ENCODE data around the gene RAB27A.

DNA sequence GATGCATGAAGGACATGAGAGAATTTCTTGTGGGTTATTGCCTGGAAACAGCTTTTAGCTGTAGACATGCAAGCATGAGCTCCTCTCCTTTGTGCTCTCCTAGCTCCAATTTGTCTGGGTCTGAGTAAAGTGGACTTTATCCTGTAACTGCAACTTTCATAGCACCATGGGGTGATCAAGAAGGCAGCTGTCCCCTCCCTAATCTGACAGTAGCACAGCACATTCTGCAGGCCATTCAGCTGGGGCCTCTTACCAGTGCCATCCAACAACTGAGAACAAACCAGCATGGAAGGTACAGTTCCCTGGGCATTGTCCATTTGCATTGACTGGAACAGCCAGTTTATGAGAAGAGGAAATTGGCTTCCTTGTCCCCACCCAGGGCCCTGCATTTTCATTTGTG is 7.7 kb upstream of the RAB27A start:
- TF ChIP-seq, protein P1, sequence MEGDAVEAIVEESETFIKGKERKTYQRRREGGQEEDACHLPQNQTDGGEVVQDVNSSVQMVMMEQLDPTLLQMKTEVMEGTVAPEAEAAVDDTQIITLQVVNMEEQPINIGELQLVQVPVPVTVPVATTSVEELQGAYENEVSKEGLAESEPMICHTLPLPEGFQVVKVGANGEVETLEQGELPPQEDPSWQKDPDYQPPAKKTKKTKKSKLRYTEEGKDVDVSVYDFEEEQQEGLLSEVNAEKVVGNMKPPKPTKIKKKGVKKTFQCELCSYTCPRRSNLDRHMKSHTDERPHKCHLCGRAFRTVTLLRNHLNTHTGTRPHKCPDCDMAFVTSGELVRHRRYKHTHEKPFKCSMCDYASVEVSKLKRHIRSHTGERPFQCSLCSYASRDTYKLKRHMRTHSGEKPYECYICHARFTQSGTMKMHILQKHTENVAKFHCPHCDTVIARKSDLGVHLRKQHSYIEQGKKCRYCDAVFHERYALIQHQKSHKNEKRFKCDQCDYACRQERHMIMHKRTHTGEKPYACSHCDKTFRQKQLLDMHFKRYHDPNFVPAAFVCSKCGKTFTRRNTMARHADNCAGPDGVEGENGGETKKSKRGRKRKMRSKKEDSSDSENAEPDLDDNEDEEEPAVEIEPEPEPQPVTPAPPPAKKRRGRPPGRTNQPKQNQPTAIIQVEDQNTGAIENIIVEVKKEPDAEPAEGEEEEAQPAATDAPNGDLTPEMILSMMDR (IDR thresholded peaks at IDR 0.05) = no peak
- TF ChIP-seq, protein P2, sequence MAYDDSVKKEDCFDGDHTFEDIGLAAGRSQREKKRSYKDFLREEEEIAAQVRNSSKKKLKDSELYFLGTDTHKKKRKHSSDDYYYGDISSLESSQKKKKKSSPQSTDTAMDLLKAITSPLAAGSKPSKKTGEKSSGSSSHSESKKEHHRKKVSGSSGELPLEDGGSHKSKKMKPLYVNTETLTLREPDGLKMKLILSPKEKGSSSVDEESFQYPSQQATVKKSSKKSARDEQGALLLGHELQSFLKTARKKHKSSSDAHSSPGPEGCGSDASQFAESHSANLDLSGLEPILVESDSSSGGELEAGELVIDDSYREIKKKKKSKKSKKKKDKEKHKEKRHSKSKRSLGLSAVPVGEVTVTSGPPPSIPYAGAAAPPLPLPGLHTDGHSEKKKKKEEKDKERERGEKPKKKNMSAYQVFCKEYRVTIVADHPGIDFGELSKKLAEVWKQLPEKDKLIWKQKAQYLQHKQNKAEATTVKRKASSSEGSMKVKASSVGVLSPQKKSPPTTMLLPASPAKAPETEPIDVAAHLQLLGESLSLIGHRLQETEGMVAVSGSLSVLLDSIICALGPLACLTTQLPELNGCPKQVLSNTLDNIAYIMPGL (CRISPR knock-in tag; IDR thresholded peaks at IDR 0.05) = no peak
- no peak for TF ChIP-seq NR1H2 (CRISPR knock-in tag; IDR thresholded peaks at IDR 0.05)
- no peak for TF ChIP-seq ZBTB21 (CRISPR knock-in tag; IDR thresholded peaks at IDR 0.05; ENCODE audit: borderline replicate concordance)
- no peak for TF ChIP-seq ZNF121 (CRISPR knock-in tag; IDR thresholded peaks at IDR 0.05)
- no peak for TF ChIP-seq ZNF671 (CRISPR knock-in tag; IDR thresholded peaks at IDR 0.05)
- TF ChIP-seq CREB1 (CRISPR knock-in tag; IDR thresholded peaks at IDR 0.05) = no peak
- TF ChIP-seq, protein P3, sequence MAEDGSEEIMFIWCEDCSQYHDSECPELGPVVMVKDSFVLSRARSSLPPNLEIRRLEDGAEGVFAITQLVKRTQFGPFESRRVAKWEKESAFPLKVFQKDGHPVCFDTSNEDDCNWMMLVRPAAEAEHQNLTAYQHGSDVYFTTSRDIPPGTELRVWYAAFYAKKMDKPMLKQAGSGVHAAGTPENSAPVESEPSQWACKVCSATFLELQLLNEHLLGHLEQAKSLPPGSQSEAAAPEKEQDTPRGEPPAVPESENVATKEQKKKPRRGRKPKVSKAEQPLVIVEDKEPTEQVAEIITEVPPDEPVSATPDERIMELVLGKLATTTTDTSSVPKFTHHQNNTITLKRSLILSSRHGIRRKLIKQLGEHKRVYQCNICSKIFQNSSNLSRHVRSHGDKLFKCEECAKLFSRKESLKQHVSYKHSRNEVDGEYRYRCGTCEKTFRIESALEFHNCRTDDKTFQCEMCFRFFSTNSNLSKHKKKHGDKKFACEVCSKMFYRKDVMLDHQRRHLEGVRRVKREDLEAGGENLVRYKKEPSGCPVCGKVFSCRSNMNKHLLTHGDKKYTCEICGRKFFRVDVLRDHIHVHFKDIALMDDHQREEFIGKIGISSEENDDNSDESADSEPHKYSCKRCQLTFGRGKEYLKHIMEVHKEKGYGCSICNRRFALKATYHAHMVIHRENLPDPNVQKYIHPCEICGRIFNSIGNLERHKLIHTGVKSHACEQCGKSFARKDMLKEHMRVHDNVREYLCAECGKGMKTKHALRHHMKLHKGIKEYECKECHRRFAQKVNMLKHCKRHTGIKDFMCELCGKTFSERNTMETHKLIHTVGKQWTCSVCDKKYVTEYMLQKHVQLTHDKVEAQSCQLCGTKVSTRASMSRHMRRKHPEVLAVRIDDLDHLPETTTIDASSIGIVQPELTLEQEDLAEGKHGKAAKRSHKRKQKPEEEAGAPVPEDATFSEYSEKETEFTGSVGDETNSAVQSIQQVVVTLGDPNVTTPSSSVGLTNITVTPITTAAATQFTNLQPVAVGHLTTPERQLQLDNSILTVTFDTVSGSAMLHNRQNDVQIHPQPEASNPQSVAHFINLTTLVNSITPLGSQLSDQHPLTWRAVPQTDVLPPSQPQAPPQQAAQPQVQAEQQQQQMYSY (CRISPR knock-in tag; IDR thresholded peaks at IDR 0.05) = no peak
- no peak for TF ChIP-seq GABPB1 (CRISPR knock-in tag; IDR thresholded peaks at IDR 0.05)
- TF ChIP-seq MYBL2 (CRISPR knock-in tag; IDR thresholded peaks at IDR 0.05) = no peak
- TF ChIP-seq ELF4 (CRISPR knock-in tag; IDR thresholded peaks at IDR 0.05; ENCODE audit: low read depth) = no peak
- TF ChIP-seq SOX15 (CRISPR knock-in tag; IDR thresholded peaks at IDR 0.05) = no peak
